GM18505 (cell line): Measurements from ENCODE around the gene RGS6.
"Not testable (repeated sequence)": the region's sequence is repeated elsewhere in the genome, so short reads cannot be mapped to it uniquely, and the experiment has no call there.

ENCODE experiments used
- ATAC-seq: cut with Tn5 transposase; IDR thresholded peaks from one replicate; pipeline ENCODE4 v1.9.1; 2021; ENCODE audit not compliant: unreplicated experiment
- POLR2A ChIP-seq: IDR thresholded peaks from 4 replicates; pipeline ENCODE4 v1.6.1; 2011; ENCODE audit warnings: borderline replicate concordance; ENCODE audit not compliant: insufficient read depth, insufficient read length; ENCODE audit errors: extremely low read depth

The RGS6 gene

DNA sequence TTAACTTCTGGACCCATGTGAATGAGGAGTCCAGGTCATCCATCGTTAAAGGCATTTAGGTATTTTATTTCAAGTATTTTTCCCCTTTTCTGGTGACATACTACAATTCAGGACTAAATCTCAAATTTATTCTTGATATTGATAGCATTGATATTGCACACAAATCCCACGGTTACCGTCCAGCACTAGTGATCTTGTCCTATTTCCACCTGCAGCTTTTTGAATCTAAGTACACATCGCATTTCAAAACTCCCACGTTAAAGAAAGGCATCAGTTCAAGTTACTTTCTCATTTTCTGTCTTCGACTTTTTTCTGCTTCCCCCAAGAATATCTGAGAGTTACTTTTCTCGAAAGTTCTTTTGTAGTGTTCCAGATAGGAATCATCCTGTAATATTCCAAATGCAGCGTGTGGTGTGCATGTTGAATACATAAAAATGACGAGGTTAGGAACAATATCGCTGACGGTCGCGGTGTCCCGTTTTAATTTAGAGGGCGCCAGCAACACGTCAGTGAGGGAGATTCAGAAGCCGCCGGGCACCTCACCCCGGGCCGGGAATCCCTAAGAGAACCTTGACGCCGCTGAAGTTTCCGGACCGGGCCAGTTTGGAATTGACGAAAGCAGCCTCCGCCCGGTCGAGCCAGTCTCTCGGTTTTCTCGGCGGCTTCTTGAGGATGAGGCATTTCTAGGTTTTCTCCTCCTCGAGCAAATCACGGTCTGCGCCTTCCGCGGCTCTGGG lies 569 bp upstream of the RGS6 start:
- no peak for TF ChIP-seq POLR2A
- no peak for ATAC-seq

GRCh38 chr14:71933001-71933587 lies 865 bp downstream of the RGS6 start:
- no peak for TF ChIP-seq POLR2A
- no peak for ATAC-seq

GRCh38 chr14:71938273-71938672 lies 6.0 kb downstream of the RGS6 start:
- ATAC-seq: not testable (repeated sequence)

- not testable (repeated sequence) for ATAC-seq
Observed at GRCh38 chr14:71939344-71939743, 7.1 kb downstream of the RGS6 start.

DNA sequence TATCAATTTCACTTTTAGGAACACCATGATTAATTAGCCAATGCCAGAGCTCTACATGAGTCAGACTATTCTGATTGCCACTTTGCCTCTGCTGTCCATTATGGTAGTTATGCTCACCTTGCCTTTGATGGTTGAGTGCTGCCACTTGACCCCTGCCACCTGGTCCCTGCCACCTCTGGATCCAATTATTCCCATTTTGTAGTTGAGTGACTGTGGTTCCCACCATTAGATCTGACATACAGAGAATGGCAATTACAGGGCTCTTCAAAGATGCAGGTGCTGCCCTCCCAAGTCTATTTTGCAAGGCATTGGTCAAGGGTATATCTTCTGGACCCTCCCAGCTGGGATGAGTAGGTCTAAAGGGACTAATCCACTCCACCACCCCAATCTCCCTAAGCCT lies 8.3 kb downstream of the RGS6 start:
- ATAC-seq: not testable (repeated sequence)

- ATAC-seq: not testable (repeated sequence)
Observed at GRCh38 chr14:71941616-71942015, 9.4 kb downstream of the RGS6 start.

DNA sequence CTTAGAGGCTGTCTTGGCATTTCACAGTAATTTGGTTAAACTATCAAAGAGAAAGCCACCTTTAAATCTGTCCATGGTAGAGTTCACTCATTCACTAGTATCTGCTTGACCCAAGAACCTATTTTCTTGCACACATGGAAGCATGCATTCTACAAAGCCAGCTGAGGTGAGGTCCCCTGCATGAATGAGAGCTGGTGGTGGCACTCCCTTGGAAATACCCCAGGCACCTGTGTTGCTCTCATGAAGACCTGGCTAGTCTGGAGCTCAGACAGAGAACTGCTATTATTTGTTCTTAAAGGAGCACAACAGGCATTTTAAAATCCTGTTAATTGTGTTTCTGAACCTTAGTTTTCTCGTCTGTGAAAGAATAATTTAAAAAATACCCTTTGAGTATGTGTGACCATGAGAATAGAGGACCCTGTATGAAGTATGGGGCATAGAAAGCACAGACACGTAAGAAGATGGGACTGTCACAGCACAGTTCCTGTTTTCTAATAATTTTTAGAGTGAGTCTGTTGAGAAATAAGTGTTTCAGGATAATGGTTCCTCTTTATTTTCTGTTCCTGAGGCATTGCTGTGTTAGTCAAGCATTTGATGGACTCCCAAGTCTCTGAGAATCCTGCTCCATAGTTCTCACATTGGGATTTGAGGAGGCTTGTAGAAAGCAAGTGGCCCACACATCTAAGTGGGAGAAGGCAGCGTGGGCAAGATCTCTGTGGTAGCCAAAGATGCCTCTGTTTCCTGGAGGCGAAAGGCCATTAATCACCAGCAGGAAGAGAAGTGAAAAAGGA lies 10.9 kb downstream of the RGS6 start:
- ATAC-seq: peak; percentile 70
- no peak for TF ChIP-seq POLR2A

DNA sequence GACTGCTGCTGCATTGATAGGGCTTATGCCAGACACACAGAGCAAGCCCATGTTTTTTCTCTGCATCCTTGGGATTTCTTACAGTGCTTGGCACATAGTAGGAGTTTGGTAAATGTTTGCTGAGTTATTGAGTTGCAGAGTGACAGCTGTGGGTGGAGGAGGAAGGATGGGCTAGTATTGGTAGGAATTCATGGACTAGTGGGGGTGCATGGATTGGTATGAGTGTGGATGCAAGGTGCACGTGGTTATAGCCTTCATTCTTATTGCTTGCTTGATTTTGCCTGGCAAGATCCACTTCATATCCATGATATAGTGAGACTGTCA lies 11.4 kb downstream of the RGS6 start:
- no peak for TF ChIP-seq POLR2A

GRCh38 chr14:71947947-71948500 lies 15.8 kb downstream of the RGS6 start:
- no peak for TF ChIP-seq POLR2A
- ATAC-seq: no peak

More for the DNA sequence above, 11.4 kb downstream of the RGS6 start:
- no peak for ATAC-seq

DNA sequence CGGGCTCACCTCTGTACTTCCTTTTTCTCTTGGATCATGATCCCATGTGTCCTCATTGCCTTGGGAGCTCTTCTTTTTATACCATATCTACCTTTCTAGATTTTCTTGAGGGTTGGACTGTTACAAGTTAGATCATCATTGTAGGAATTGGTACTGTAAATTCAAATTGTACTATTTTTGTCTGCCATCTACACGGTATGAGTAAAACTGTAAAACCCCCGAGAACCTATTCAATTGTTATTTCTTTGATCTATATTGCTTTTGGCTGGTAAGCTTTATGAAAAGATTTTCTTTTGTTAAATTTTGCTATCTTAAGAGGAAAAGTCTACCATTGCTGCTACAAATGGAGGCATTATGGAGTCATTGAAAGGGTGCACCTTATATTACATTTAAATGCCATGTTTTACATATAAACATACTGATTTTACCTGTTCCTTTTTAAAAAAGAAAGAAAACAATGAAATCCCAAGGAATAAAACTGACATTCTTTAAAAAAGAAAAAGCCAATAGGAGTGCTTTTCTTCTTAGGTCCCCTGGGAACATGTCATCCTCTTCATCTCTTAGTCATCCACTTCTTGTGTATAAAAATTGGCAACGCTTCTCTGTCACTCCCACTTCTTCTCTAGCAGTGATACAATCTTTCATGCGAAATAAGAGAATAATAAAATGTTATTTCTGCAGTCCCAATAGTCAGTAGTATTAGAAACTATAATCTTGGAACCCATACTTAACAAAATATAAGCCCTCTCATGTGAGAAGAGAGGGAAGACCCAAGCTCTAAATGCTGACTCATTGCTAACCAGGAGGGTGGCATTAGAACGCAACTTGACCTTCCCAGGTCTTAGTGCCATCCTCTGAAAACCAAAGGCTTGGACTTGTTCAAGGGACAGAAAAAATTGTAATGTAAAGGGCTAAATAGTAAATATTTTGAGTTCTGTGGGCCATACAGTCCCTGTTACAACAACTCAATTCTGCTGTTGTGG lies 20.4 kb downstream of the RGS6 start:
- TF ChIP-seq POLR2A: no peak
- no peak for ATAC-seq

DNA sequence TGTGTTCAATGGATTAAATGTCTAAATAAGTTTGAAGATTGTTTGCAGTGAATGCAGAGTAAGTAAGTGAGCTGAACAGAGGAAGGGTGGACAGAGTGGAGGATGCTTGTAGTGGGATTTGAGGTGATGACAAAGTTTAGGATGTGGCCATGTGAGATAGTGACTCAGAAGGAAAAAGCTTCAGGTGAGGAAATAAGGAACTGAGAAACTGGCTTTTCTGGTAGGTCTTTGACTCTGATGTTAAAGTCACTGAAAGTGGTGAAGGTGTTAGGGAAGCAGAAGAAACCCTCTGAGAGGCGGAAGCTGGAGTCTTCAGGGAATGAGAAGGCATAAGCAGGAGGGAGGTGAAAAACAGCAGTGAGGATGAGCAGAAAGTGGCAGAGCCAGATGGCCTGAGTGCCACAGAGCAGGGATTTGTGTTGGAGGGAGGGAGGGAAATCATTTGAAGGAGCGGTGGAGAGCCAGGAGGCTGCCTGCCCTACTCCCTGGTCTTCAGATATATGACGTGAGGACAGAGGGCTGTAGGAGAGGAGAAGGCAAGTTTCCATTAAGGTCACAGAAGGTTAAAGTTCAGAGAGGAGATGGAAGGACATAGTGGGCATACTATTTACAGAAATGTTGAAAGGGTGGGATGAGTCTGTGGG lies 24.8 kb downstream of the RGS6 start:
- no peak for TF ChIP-seq POLR2A
- ATAC-seq: peak; percentile 78

DNA sequence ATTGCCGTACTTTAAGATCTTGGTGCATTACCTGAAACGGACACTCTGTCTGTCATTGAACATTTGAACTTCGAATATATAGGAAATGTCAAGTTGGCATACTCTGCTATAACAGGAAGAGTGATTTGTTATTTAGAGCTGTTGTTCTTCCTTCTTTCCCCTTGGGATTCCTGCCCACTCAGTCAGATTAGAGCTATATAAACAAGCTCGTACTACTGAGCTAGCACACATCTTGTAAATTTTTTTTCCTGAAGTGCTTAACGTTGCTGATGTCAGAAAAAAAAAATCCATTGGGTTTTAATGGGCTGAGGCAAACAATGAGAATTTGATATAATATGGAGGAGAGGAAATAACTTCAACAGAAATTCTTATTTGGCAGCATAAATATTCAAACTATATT lies 26.8 kb downstream of the RGS6 start:
- no peak for ATAC-seq
- no peak for TF ChIP-seq POLR2A
